ENCODE data around the gene TGFA.
A peak's percentile ranks its signal among the peaks of the same experiment; 100 is the strongest.

TGFA gene

DNA sequence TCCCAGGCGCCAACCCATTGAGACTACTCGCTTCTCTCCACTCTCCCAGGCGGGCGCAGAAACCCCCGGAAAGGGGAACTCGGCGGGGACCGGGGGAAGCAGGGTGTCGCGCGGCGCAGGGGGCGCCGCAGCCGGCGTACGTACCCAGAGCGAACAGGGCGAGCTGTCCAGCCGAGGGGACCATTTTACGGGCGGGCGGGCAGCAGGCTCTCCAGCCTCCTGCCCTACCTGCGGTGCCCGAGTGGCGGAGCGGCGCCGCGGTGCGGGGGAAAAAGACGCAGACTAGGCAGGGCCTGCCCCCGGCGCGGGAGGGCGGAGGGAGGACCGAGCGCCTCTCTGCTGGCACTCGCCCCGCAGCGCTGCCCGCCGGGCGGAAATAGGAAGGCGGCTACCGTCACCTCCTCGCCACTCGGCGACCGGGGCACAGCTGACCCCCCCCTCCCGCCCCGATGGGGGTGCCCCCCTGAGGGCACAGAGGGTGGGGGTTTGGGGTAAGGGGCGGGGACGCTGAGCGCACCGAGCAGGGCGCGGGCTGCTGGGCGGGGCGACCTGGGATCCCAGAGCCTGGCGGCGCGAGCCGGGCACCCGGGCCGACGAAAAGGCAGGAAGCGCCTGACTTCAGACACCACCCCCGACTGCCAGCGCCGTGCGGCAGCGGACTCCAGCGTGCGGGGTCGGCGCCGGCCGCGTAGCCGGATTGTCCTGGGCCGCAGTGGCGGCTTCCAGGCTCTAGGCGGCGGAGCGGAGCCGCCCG lies at the start of gene TGFA (continued):
- TF ChIP-seq, protein P1, sequence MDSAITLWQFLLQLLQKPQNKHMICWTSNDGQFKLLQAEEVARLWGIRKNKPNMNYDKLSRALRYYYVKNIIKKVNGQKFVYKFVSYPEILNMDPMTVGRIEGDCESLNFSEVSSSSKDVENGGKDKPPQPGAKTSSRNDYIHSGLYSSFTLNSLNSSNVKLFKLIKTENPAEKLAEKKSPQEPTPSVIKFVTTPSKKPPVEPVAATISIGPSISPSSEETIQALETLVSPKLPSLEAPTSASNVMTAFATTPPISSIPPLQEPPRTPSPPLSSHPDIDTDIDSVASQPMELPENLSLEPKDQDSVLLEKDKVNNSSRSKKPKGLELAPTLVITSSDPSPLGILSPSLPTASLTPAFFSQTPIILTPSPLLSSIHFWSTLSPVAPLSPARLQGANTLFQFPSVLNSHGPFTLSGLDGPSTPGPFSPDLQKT (IDR thresholded peaks at IDR 0.05; ENCODE audit: borderline replicate concordance, low read depth, low read length) = no peak
- TF ChIP-seq BCL11B (tag by site-specific recombination; IDR thresholded peaks at IDR 0.05; ENCODE audit: low read depth) (no peak), ZNF660 (tag by site-specific recombination; IDR thresholded peaks at IDR 0.05) (peak; percentile 51; the same call in 1 of the 2 replicates), ZNF221 (tag by site-specific recombination; IDR thresholded peaks at IDR 0.05; ENCODE audit: borderline replicate concordance) (no peak), ZFP37 (tag by site-specific recombination; IDR thresholded peaks at IDR 0.05) (no peak), MEIS1 (CRISPR knock-in tag; IDR thresholded peaks at IDR 0.05; ENCODE audit: borderline replicate concordance) (no peak), ZNF341 (tag by site-specific recombination; IDR thresholded peaks at IDR 0.05; ENCODE audit: low read depth) (0 out of 2 replicates have a peak, but pooled peaks have one; percentile 25), ZBTB21 (tag by site-specific recombination; IDR thresholded peaks at IDR 0.05) (no peak), ZBTB8A (tag by site-specific recombination; IDR thresholded peaks at IDR 0.05) (peak; percentile 85), ZNF169 (tag by site-specific recombination; IDR thresholded peaks at IDR 0.05) (no peak), ZNF266 (tag by site-specific recombination; IDR thresholded peaks at IDR 0.05; ENCODE audit: low read depth) (no peak), ZNF645 (tag by site-specific recombination; IDR thresholded peaks at IDR 0.05) (no peak), ZEB2 (tag by site-specific recombination; IDR thresholded peaks at IDR 0.05) (peak; percentile 55), YY1 (tag by site-specific recombination; IDR thresholded peaks at IDR 0.05) (no peak), KLF1 (tag by site-specific recombination; IDR thresholded peaks at IDR 0.05) (peak; percentile 49; the same call in 1 of the 2 replicates), ZNF571 (tag by site-specific recombination; IDR thresholded peaks at IDR 0.05) (no peak), ZBTB7A (tag by site-specific recombination; IDR thresholded peaks at IDR 0.05; ENCODE audit: low read depth) (no peak), ZNF48 (tag by site-specific recombination; IDR thresholded peaks at IDR 0.05) (no peak), HOXC10 (CRISPR knock-in tag; IDR thresholded peaks at IDR 0.05) (no peak), ZNF707 (tag by site-specific recombination; IDR thresholded peaks at IDR 0.05) (no peak), GLIS1 (tag by site-specific recombination; IDR thresholded peaks at IDR 0.05) (peak; percentile 56; the same call in 1 of the 2 replicates), ZNF513 (tag by site-specific recombination; IDR thresholded peaks at IDR 0.05) (no peak), SP2 (tag by site-specific recombination; IDR thresholded peaks at IDR 0.05) (peak; percentile 75), ZNF548 (tag by site-specific recombination; IDR thresholded peaks at IDR 0.05) (no peak)
- TF ChIP-seq, protein P2, sequence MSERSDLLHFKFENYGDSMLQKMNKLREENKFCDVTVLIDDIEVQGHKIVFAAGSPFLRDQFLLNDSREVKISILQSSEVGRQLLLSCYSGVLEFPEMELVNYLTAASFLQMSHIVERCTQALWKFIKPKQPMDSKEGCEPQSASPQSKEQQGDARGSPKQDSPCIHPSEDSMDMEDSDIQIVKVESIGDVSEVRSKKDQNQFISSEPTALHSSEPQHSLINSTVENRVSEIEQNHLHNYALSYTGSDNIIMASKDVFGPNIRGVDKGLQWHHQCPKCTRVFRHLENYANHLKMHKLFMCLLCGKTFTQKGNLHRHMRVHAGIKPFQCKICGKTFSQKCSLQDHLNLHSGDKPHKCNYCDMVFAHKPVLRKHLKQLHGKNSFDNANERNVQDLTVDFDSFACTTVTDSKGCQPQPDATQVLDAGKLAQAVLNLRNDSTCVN (tag by site-specific recombination; optimal IDR thresholded peaks at IDR 0.05) = peak; percentile 78
- TF ChIP-seq, protein P3, sequence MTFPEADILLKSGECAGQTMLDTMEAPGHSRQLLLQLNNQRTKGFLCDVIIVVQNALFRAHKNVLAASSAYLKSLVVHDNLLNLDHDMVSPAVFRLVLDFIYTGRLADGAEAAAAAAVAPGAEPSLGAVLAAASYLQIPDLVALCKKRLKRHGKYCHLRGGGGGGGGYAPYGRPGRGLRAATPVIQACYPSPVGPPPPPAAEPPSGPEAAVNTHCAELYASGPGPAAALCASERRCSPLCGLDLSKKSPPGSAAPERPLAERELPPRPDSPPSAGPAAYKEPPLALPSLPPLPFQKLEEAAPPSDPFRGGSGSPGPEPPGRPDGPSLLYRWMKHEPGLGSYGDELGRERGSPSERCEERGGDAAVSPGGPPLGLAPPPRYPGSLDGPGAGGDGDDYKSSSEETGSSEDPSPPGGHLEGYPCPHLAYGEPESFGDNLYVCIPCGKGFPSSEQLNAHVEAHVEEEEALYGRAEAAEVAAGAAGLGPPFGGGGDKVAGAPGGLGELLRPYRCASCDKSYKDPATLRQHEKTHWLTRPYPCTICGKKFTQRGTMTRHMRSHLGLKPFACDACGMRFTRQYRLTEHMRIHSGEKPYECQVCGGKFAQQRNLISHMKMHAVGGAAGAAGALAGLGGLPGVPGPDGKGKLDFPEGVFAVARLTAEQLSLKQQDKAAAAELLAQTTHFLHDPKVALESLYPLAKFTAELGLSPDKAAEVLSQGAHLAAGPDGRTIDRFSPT (tag by site-specific recombination; IDR thresholded peaks at IDR 0.05) = no peak; the same call in 1 of the 2 replicates
- TF ChIP-seq, protein P4, sequence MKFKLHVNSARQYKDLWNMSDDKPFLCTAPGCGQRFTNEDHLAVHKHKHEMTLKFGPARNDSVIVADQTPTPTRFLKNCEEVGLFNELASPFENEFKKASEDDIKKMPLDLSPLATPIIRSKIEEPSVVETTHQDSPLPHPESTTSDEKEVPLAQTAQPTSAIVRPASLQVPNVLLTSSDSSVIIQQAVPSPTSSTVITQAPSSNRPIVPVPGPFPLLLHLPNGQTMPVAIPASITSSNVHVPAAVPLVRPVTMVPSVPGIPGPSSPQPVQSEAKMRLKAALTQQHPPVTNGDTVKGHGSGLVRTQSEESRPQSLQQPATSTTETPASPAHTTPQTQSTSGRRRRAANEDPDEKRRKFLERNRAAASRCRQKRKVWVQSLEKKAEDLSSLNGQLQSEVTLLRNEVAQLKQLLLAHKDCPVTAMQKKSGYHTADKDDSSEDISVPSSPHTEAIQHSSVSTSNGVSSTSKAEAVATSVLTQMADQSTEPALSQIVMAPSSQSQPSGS (tag by site-specific recombination; IDR thresholded peaks at IDR 0.05; ENCODE audit: low read depth) = no peak
- TF ChIP-seq, protein P5, sequence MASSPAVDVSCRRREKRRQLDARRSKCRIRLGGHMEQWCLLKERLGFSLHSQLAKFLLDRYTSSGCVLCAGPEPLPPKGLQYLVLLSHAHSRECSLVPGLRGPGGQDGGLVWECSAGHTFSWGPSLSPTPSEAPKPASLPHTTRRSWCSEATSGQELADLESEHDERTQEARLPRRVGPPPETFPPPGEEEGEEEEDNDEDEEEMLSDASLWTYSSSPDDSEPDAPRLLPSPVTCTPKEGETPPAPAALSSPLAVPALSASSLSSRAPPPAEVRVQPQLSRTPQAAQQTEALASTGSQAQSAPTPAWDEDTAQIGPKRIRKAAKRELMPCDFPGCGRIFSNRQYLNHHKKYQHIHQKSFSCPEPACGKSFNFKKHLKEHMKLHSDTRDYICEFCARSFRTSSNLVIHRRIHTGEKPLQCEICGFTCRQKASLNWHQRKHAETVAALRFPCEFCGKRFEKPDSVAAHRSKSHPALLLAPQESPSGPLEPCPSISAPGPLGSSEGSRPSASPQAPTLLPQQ (tag by site-specific recombination; IDR thresholded peaks at IDR 0.05) = 0 out of 2 replicates have a peak, but pooled peaks have one; percentile 39

All from HEK293 (cell line).